Activated CD4-positive, alpha-beta T cell treated with anti-CD3 and anti-CD28 coated beads for 1 hour (primary cell): ENCODE measurements around the gene RLF.
"Not testable (repeated sequence)": the region's sequence is repeated elsewhere in the genome, so short reads cannot be mapped to it uniquely, and the experiment has no call there.

ENCODE experiments used
- DNase-seq: peaks from one replicate; pipeline ENCODE4 v3.0.0-alpha.2; 2020

The RLF gene

DNA sequence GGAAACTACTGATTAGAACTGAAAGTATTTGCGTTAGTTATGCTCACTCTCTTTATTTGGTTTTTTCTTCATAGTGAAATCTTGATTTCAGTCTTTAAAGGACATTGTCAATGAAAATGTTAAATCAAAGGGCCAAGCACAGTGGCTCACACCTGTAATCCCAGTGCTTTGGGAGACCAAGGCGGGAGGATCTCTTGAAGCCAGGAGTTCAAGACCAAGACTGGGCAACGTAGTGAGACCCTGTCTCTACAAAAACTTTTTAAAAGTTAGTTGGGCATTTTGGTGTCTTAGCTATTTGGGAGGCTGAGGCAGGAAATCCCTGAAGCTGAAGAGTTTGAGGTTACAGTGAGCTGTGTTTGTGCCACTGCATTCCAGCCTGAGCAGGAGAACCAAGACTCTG lies 13.6 kb downstream of the RLF start:
- DNase-seq = no peak

DNA sequence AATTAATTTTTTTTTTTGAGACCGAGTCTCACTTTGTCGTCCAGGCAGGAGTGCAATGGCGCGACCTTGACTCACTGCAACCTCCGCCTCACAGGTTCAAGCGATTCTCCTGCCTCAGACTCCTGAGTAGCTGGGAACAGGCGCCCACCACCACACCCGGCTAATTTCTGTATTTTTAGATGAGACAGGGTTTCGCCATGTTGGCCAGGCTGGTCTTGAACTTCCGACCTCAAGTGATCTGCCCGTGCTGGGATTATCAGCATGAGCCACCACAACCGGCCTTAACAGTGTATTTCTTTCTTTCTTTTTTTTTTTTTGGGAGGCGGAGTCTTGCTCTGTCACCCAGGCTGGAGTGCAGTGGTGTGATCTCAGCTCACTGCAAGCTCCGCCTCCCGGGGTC lies 15.8 kb downstream of the RLF start:
- DNase-seq = not testable (repeated sequence)

DNA sequence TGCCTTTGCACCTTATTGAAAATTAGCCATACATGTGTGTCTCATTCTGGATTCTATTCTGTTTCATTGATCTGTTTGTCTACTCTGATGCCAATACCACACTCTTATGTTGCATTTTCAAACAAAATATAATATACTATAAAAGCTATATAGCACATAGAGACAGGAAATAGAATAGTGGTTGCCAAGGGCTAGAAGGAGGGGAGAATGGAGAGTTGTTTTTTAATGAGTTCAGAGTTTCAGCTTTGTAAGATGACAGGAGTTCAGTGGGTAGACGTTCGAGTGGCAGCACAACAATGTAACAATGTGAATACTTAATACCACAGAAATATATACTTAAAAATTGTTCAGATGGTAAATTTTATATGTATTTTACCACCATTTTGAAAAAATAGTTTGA lies 17.0 kb downstream of the RLF start:
- no peak for DNase-seq

DNA sequence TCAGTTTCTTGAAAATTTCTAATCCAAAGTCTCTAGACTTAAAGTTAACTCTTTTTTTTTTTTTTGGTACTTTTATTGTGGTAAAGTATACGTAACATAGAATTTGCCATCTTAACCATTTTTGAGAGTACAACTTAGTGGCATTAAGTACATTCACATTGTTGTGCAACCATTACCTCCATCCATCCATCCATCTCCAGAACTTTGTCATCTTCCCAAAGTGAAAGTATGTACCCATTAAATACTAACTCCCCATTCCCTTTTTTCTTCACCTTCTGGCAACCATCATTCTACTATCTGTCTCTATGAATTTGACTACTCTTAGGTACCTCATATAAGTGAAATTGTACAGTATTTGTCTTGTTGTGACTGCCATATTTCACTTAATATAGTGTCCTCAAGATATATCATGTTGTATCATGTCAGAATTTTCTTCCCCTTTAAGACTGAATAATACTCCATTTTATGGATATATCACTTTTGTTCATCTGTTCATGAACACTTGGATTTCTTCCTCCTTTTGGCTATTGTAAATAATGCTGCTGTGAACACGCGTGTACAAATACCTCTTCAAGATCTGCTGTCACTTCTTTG lies 18.4 kb downstream of the RLF start:
- DNase-seq = no peak

DNA sequence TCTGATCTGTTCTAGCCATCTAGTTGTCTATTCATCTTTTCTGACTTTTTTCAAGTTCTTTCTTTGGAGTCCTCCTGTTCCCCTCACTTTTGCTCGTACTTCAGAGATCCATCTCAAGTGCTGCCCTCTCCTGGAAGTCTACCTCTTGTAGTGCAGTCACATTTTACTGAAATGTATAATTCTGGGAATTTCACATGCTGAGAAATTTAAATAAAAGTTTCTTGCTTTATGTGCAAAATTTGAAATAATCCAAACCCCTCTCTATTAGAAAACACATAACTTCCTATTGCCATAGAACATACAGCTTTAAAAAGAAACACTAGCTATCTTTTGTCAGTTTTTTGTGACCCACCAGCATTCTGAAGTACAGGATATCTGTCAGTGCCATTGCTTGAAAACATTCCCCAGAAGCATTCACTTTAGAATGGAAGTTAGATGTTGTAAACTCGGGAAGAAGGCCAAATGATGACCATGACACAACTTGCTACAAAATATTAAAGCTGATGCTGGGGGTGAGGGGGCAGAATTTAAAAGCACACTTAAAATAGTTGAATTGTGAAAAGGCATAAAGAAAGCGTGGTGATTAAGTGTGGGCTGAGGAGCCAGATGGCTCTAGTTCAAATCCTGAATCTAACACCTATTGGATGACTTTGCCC lies 22.0 kb downstream of the RLF start:
- no peak for DNase-seq

DNA sequence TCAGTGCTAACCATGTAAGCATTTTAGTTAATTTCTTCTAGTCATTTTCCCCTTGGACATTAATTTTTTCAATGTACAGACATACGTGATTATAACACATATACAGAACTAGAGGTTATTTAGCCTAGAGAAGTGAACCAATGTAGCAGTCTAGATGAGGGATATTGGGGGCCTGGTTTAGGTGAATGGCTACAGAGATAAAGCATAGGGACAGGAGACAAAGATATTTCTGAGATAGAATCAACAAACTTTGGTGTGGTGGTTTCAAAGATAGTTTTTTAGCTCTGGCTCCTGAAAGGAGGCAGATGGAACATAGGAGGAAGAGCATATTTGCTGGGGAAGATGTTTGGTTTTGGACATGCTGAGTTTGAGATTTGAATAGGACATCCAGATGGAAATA lies 23.0 kb downstream of the RLF start:
- no peak for DNase-seq

DNA sequence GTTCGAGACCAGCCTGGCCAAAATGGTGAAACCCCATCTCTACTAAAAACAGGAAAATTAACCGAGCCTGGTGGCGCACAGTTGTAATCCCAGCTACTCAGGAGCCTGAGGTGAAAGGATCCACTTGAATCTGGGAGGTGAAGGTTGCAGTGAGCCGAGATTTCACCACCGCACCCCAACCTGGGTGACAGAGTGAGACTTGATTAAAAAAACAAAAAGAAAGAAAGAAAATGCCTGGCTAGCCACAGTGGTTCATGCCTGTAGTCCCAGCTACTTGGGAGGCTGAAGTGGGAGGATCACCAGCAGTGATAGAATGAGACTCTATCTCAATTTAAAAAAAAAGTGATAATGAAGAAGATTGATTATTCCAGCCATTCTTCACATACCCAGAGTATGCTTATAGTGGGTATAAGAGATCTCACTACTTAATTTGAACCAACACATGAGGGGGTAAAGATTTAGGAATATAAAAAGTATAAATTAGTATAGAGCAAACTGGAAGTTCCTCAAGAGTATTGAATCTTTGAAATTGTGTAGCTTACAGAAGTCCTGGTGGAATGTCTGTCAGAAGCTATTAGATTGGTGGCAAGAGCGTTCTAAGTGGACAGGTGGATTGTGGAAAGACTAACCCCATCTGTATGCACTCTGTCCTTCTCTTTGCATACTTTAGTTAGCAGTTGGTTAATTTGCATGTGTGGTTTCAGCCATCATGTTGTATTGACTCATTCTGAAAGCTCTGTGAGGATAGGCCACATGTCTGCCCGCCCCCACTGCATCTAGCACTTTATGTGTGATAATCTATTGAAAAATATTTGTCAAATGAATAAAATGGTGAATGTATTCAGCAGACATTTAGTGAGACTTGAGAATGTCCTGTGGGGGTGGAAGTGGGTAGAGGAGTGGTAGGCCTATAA lies 25.0 kb downstream of the RLF start:
- no peak for DNase-seq

DNA sequence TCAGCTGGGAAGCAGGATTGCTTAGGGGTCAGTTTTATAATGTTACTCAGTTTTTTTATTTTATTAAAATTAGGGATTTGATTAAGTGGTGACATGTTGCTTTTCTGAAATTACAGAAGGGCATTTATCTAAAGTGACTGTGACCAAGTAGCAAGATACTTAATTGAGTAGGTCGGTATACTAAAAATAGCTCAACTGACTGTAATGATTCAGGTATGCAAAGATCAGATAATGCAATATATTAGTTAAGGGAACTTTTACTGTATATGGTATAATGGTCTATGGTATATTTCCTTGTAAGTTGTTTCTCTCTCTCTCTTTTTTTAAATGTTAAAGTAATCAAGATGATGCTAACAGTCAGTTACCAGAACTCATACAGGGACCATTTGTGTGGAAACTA lies 26.2 kb downstream of the RLF start:
- DNase-seq = no peak

DNA sequence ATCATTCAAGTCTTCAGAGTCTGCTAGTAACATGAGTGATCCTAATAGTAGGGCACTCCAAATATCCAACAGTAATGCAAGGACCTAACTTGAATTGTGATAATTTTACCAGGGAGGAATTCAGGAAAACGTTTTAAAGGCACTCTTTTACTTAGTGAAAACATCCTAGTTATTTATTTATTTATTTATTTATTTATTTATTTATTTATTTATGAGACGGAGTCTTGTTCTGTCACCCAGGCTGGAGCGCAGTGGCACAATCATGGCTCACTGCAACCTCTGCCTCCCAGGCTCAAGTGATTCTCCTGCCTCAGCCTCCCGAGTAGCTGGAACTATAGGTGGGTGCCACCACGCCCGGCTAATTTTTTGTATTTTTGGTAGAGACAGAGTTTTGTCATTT lies 33.5 kb downstream of the RLF start:
- not testable (repeated sequence) for DNase-seq

DNA sequence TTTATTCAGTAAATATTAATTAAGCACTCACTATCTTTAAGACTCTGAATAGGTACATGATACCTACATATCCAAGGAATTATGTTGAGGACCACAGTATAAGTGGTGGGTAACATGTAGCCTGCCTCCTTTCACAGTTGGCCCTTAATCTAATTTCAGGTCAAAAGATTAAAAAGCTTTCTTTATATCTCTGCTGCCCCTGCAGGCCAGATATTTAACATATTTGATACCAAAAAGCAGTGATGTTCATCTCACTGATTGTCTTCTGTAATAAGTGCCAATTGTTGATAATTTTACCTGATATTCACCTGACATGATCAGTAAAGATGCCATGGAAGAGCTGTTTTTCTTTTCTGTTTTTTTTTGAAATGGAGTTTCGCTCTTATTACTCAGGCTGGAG lies 36.5 kb downstream of the RLF start:
- DNase-seq = no peak

DNA sequence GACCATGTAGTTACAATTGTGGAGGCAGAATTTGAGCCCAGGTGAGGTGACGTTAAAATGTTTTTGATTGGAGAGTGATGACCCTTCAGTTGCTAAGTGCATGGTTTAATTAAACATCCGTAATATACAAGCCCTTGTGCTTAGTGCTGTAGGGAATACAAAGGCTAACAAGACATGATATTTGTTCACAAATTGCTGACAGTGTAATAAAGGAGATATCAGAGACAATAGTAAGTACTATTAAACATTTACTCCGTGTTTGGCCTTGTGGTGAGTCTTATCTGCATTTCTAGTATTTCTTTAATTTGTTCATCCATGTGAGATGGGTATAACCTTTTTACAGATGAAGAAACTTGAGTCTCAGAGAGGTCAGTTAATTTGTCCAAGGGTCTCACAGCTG lies 37.9 kb downstream of the RLF start:
- DNase-seq = no peak

DNA sequence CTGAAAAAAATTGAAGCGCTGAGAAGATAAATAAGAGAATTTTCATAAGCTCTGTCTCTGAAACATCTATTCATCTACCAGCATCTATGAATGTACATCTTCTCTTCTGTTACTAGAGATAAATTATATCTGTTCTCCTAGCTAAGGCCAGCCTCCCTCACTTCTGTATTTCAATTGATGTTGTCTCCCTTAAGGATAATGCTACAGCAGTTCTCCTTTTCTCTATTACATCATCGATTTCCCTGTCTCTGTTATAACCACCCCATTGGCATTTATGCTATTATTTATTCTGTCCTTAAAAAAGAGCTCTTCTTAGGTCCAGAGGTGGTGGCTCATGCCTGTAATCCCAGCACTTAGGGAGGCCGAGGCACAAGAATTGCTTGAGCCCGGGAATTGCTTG lies 43.7 kb downstream of the RLF start:
- no peak for DNase-seq

DNA sequence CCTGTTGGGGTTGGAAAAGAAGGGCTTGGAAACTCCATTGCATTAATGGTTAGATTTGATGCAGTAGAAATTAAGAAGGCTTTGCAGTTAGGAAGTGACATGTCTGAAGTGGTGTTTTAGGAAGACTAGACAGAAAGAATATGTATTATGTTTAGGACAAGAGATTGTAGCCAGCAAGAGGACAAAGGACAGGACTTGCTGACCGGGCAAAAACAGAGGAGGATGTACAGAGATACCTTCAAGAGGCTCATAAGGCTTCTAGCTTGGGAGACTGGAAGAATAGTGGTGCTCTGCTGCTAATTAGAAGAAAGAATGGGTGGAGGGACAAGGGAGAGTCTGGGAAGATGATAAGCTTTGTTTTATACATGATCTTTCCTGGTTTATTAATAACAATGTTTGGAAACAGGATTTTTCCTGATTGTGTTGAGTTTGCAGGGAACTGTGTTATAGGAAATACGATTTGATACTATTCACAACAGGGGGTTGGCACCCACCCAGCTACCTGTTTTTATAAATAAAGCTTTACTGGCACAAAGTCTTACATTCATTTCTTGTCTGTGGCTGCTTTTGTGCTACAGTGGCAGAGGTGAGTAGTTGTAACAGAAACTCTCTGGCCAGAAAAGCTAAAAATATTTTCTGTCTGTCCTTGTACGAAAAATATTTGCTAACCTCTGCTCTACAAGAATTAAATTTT lies 49.5 kb downstream of the RLF start:
- no peak for DNase-seq

DNA sequence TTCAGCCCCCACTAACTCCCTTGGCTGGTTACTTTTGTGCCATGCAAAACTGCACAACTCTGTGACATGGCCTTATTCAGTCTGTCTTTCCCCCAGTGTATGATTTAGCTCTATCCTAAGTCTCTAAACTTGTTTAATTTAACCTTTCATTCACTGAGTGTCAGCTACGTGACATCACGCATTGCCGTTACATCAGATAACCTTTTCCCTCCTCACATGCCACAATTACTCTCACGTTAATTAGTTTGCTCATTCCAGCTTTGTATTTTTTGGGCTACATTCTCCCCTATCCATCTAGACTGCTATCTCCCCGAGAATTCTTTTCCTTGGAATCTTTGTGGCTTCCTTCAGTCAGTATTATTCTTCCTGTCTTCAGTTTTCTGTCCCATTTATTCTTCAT lies 57.1 kb downstream of the RLF start:
- DNase-seq = no peak

DNA sequence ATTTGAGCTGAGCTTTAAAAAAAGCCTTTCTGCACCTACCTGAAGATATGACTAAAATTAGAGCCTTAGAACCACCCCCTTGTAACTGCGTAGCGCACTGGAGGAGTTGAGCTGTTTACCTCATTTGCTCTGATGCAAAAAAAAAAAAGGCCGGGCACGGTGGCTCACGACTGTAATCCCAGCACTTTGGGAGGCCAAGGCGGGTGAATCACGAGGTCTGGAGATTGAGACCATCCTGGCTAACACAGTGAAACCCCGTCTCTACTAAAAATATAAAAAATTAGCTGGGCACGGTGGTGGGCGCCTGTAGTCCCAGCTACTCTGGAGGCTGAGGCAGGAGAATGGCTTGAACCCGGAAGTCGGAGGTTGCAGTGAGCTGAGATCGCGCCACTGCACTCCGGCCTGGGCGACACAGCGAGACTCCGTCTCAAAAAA lies 60.3 kb downstream of the RLF start:
- not testable (repeated sequence) for DNase-seq

DNA sequence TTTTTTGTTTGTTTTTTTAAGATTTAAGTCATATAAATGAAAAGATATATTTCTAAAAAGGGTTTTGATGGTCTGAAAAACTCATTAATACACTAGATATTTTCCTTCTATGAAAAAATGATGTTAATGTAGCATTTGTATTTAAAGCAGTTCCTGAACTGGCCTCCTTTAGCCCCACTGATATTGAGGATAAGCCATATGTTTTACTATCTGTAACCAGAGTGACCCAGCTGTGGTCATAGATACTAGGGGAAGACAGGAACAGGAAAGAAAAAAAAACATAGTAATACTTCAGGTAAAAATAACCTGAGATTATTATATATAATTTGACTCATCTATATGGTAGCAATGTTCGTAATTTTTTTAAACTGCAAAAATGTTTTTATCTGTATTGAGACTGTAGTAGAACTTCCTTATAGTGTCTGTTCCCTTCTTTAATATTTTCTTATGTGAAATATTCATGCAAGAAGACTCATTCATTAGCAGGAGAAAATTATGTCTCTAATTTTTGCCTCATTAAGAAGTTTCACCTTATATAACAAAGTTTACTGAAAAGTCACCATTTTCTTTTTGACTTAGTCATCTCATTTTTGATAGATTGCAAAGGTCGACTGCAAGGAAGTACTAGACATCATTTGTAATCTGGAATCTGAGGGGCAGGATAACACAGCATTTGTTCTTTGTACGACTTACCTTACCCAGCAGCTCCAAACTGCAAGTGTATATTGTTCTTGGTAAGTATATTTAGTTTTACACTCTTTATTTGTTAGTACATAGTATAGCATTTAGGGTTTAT lies 61.0 kb downstream of the RLF start:
- DNase-seq = no peak

DNA sequence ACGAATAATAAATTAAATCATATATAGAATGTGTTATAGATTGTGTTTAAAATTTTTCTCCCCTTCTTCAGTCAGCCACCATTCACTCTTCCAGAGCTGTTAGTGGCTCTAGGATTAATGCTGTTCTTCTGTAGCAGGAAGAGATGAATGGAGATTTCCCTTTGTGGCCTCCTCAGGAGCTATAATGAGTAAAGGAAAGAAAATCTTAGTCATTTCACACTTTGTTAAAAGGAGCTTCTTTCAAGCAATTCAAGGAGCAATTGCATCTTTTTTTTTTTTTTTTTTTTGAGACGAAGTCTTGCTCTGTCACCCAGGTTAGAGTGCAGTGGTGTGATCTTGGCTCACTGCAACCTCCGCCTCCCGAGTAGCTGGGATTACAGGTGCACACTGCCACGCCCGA lies 62.9 kb downstream of the RLF start:
- DNase-seq = no peak

DNA sequence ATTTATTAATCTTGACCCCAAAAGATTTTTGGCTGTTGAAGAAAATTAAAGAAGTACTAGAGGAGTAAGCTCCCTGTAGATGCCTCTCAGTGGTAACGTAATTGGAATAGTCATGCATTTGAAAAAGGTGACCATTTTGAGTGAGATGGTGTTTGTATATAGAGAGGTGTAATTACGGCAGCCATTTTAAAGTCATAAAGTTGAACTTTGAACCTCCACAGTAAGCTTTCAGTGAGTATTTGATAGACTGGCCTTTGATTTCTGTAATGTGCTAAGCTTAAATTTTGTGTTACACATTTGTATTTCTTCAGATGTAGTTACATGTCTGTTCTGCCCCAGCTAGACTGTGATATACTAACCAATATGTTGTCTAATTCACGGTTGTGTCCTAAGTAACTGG lies 65.0 kb downstream of the RLF start:
- no peak for DNase-seq

DNA sequence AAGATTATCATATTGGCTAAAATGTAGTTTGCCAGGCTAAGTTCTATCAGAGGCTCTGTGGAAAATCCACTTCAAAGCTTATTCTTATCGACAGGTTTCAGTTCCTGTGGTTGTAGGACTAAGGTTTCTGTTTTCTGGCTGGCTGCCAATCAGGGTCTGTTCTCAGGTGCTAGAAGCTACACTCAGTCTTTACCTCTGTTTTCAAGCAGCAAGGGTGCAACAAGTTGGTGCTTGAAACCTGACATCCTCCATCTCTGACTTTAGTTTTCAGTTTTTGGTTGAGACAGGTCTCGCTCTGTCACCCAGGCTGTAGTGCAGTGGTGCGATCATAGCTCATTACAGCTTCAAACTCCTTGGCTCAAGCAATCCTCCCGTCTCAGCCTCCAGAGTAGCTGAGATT lies 71.3 kb downstream of the RLF start:
- DNase-seq = peak; percentile 13

DNA sequence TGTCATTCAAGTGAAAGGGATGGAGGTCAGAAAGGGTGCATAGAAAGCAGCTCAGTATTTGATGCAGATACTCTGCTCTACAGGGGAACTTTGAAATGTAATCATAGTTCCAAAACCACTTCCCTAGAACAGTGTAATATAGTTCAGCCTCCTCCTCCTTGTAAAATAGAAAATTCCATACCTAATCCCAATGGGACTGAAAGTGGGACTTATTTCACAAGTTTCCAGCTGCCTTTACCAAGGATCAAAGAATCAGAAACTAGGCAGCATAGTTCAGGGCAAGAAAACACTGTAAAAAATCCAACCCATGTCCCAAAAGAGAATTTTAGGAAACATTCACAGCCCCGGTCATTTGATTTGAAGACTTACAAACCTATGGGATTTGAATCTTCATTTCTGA lies 78.4 kb downstream of the RLF start:
- DNase-seq = no peak

DNA sequence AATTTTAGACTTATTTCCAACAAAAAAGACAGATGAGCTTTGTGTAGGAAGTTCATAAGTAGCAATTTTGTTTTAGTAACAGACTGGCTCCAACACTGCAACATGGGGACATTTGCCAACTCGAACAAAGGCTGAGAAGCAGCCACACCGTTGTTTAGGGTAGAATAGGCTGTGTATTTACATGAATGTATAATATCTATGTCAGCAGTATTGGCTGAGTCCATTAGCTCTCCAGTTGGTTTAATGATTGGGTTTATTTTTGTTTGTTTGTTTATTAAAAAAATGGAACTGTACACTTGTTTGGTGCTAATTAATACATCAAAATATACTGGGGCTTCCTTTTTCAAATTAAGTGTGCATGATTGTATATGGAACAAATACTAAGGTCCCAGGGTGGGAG lies 79.2 kb downstream of the RLF start:
- DNase-seq = no peak

DNA sequence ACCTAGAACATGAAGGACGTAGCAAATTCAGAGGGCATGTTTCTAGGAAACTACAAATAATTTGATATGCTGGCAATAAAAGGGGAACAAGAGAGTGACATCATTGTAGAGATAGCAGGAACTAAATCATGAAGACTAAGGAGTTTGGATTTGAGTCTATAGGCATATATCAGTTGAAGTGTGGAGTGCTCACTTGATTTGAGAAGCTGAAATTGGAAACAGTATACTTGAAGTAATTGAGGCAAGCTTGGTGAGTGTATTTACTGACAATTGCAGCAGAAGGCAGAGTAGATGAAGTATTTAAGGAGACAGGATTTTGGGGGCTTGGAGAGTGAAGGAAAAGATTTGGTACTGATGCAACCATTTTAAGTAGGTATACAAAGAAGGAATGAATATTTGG lies 80.2 kb downstream of the RLF start:
- no peak for DNase-seq

DNA sequence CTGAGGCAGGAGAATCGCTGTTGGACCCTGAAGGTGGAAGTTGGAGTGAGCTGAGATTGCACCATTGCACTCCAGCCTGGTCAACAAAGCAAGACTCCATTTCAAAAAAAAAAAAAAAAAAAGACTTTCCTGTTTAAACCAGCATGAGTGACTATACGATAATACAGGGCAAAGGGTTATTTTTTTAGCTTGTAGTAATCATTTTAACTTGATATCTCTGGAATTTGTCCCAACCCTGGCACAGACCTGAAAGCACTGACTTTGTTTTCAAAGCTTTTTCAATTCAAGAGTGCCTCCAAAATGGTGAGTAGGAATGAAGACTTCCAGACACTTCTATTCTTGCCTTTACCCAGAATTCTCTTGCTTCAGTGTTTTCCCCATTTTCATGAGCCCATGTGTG lies 82.2 kb downstream of the RLF start:
- DNase-seq = no peak
